LNCAP (cell line): ENCODE measurements around the gene IGSF8.

Experiments used
- TF ChIP-seq, protein P1 (sequence below): fragments of 450-650 bp; IDR thresholded peaks from 2 replicates; pipeline ENCODE4 v1.5.1; 2017; ENCODE audit warnings: mild to moderate bottlenecking

The IGSF8 gene

DNA sequence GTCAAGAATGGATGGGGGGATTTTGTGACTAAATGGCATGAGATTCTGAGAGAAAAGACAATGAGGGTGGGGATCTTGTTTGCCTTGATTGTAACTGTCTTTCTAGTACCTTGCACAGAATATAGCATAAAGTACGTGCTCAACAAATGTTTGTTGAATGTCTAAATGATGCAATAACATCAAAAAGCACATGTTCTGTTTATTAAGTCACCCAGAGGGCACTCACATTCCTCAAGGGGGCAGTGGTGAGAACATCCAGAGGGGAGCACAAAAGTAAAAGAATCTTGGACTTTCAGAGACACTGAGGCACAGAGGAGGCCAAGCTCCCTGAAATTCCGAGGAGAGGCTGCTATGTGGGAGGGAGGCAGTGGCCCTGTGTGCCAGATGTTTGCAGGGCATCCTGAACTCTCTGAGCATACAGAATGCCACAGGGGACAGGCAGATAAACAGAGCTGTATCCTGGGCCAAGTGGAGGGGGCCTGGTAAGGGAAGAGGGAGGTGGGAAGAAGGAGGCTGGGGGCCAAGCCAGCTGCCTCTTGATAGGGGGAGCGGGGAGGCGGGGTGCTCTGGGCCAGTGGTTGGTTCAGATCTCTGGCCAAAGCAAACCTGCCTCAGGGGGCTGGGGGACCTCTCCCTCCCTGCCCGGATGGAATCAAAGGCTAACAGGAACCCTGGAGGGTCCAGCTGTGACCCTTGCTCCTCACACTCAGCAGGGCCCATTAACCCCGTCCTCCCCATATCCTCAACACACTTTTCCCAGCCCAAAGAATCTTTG lies 10.7 kb upstream of the IGSF8 start:
- TF ChIP-seq, protein P1, sequence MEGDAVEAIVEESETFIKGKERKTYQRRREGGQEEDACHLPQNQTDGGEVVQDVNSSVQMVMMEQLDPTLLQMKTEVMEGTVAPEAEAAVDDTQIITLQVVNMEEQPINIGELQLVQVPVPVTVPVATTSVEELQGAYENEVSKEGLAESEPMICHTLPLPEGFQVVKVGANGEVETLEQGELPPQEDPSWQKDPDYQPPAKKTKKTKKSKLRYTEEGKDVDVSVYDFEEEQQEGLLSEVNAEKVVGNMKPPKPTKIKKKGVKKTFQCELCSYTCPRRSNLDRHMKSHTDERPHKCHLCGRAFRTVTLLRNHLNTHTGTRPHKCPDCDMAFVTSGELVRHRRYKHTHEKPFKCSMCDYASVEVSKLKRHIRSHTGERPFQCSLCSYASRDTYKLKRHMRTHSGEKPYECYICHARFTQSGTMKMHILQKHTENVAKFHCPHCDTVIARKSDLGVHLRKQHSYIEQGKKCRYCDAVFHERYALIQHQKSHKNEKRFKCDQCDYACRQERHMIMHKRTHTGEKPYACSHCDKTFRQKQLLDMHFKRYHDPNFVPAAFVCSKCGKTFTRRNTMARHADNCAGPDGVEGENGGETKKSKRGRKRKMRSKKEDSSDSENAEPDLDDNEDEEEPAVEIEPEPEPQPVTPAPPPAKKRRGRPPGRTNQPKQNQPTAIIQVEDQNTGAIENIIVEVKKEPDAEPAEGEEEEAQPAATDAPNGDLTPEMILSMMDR = peak; percentile 53

DNA sequence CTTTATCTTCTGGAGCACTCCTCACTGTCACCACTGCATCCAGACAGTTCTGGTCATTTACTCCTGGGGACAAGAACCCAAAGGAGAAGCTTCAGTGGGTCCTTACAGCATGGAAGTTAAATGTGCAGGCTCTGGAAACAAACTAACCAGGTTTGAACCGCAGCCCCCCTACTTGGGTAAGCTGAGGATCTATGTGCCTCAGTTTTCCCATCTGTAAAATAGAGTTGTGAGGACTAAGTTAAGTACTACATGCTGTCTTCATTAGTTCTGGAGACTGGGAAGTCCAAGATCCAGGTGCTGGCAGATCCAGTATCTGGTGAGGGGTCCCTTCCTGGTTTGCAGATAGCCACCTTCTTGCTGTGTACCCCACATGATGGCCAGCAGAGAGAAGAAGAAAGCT lies 9.1 kb upstream of the IGSF8 start:
- TF ChIP-seq, protein P1 = no peak

DNA sequence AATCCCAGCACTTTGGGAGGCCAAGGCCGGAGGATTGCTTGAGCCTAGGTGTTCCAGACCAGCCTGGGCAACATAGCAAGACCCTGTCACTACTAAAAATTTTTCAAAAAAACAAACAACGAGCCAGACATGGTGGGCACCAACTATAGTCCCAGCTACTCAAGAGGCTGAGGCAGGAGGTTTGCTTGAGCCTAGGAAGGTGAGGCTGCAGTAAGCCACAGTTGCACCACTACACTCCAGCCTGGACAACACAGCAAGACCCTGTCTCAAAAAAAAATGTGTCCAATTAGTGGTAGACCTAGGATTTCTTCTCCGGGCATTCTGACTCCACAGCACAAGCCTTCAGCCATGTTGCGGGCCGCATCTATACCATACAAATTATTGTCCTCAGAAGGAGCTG lies 6.7 kb upstream of the IGSF8 start:
- TF ChIP-seq, protein P1 = no peak

DNA sequence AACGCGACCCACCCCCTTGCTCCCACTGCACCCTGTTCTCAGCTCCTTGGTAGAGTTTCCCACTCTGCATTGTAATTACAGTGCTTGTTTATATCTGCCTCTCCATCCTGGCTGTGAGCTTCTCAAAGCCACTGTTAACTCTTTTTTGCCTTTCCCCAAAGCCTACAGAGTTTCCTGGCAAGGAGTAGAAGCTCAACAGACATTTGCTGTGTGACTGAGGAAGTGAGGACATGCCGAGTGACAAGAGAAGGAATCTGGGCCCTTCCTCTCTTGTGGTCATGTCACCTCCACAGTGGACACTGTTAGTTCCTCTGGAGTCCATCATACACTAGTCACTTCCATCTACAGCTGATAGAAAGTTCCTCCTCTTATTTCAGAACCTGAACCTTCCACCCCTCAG lies 6.1 kb upstream of the IGSF8 start:
- TF ChIP-seq, protein P1 = no peak

DNA sequence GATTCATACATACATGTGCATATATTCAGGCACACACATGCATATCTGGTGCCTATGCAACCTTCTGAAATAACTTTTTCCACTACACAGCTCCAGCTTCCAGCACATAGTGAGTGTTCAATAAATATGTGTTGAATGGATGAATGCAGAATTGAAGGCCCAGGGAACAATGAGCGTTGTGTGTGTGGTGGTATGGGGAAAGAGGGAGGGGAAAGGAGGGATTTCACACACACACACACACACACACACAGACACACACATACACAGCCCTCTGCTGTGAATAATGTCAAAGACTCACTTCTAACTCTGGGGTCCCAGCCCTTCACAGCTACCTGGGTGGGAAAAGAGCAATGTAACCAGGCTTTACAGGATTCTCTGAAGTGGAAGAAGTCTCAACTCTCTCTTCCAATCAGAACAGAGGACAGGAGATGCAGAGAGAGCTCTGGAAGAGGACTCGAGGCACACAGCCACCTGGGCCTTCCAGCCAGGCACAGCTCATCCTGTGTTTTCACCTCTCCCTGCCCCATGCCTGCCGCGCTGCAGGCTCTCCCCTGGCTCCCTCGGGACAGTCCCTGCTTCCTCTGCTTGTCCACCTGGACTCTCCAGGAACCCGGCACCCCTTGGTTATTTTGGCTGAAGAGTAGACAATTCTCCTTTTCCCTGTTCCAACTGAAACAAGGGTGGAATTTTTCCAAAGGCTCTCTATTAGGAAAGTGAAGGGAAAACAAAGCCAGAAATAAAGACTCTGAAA lies 5.4 kb upstream of the IGSF8 start:
- TF ChIP-seq, protein P1 = no peak

DNA sequence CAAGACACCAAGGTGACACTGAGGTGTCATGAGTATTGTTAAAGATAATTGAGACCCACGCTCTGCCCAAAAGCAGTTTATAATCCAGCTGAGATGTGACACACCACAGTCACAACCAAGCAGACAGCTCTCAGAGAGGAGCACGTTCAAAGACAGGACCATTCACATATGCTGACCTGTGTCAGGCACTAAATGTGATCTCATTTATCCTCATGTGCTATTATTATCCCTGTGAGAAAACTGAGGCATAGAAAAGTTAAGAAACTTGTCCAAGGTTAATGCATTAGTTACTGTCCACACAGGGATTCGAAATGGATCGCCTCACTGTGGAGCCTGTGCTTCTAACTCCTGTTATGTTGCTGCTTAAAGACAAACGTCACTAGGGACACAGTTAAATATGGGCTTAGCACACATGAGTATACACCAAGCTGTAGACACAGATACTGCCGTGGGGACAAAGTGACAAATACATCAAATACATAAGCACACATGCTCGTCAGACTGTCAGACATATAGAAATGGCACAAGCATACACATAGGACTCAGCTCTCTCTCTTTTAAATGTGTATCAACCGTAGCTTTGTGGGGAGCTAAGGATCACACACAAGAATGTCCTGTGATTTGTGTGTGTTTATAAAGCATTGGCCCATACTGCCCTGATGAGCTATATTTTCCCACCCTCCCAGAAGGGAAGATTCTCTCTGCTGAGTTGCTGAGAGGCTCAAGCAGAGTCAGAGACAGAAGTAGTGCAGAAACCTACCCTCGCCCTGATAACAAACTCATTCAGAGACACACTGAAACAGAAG lies 3.5 kb upstream of the IGSF8 start:
- TF ChIP-seq, protein P1 = no peak

DNA sequence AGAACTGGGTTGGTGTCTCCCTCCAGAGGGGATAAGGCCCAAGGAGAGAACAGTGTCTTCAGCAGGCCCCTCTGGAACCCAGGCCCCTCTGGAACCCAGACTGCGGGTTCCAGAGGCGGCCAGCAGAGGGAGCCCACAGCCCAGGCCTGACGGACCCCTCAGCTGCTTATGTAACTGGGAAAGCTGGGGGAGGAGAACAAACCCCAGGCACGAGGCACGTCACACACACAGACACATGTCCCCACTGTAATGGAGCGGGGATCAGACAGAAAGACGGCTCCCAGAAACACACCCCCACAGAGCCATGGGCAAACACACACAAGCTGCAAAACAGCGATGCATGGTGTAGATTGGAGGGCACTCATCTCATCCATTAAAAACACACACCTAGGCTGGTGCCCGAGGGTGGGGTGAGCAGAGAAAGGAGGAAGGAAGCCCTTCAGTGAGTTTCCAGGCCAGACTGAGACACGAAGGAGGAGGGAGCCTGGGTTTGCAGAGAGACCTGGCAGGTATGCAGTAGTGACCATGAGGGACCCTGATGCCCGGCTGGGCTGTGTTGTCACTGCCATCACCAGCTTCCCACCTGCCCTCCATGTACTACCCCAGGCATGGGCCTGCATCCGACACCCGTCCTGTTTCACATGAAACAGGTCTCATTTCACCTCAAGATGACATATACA lies 2.8 kb upstream of the IGSF8 start:
- TF ChIP-seq, protein P1 = peak; percentile 100
